GM18519 (cell line): ENCODE data around the gene TRIM25.

Source experiments
- ATAC-seq: cut with Tn5 transposase; IDR thresholded peaks from one replicate; pipeline ENCODE4 v1.9.1; 2021; ENCODE audit warnings: mild to moderate bottlenecking, moderate library complexity; ENCODE audit not compliant: unreplicated experiment, low FRiP score

The TRIM25 gene

GRCh38 chr17:56929362-56929969, 15.6 kb upstream of the TRIM25 start:
- no peak for ATAC-seq

- ATAC-seq, result no peak
Measured at GRCh38 chr17:56928586-56928985, 14.7 kb upstream of the TRIM25 start.

GRCh38 chr17:56926704-56927103, 12.9 kb upstream of the TRIM25 start:
- no peak for ATAC-seq

GRCh38 chr17:56926270-56926669, 12.4 kb upstream of the TRIM25 start:
- ATAC-seq, result no peak

- no peak for ATAC-seq
Measured at GRCh38 chr17:56925088-56925487, 11.2 kb upstream of the TRIM25 start.

- ATAC-seq, result no peak
Measured at GRCh38 chr17:56919717-56920116, 5.9 kb upstream of the TRIM25 start.

GRCh38 chr17:56918916-56919315, 5.1 kb upstream of the TRIM25 start:
- ATAC-seq, result no peak

GRCh38 chr17:56917559-56918296, 3.9 kb upstream of the TRIM25 start:
- no peak for ATAC-seq

- no peak for ATAC-seq
Measured at GRCh38 chr17:56914581-56915273, 878 bp upstream of the TRIM25 start.

GRCh38 chr17:56913353-56913866, 439 bp downstream of the TRIM25 start:
- ATAC-seq, result peak; percentile 19

- ATAC-seq, result no peak
Measured at GRCh38 chr17:56913000-56913311, 893 bp downstream of the TRIM25 start.

- no peak for ATAC-seq
Measured at GRCh38 chr17:56912105-56912999, 1.5 kb downstream of the TRIM25 start.

GRCh38 chr17:56910509-56911235, 3.2 kb downstream of the TRIM25 start:
- no peak for ATAC-seq

GRCh38 chr17:56909742-56910508, 3.9 kb downstream of the TRIM25 start:
- ATAC-seq, result no peak

GRCh38 chr17:56908001-56908542, 5.8 kb downstream of the TRIM25 start:
- peak; percentile 86 for ATAC-seq

GRCh38 chr17:56903560-56903959, 10.3 kb downstream of the TRIM25 start:
- ATAC-seq, result no peak

- no peak for ATAC-seq
Measured at GRCh38 chr17:56902348-56902747, 11.5 kb downstream of the TRIM25 start.

GRCh38 chr17:56899403-56899802, 14.4 kb downstream of the TRIM25 start:
- ATAC-seq, result no peak

- no peak for ATAC-seq
Measured at GRCh38 chr17:56898874-56899273, 15.0 kb downstream of the TRIM25 start.
